ENCODE data around the gene P4HA2.

P4HA2 gene

DNA sequence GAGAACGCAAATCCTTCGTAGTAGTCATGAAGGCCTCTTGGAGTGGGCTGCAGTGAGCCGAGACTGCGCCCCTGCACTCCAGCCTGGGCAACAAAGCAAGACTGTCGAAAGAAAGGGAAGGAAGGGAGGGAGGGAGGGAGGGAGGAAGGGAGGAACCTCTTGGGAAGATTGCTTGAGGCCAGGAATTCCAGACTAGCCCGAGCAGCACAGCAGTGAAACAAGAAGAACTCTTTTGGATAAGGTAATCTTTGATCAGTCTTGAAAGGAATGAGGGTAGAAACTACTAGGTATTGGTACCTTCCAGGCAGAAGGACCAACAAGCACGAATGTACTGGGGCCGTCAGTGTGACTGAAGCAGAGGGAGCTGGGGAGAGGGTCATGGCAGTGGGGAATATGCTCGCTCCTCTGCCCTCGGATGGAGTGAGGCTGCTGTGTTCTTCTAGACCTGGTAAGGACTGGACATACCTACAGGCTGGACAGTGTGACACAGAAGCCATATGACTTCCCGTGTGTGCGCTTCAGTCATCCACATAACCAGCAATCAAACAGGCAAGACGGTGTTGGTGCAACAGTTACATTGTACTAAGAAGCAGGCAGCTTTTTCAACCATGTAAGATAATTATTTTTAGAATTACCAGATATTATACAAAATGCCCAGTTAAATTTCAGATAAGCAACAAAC, 45.2 kb downstream of the P4HA2 start:
- no peak overlapping the region for H3K27ac ChIP-seq
- H3K4me3 ChIP-seq (ENCODE audit: low read depth, low read length) = no peak overlapping the region
- in situ Hi-C loops (cut with HindIII; ENCODE audit: low pct_ligation_motif_present, low sequenced_read_pairs) = no loop called here

DNA sequence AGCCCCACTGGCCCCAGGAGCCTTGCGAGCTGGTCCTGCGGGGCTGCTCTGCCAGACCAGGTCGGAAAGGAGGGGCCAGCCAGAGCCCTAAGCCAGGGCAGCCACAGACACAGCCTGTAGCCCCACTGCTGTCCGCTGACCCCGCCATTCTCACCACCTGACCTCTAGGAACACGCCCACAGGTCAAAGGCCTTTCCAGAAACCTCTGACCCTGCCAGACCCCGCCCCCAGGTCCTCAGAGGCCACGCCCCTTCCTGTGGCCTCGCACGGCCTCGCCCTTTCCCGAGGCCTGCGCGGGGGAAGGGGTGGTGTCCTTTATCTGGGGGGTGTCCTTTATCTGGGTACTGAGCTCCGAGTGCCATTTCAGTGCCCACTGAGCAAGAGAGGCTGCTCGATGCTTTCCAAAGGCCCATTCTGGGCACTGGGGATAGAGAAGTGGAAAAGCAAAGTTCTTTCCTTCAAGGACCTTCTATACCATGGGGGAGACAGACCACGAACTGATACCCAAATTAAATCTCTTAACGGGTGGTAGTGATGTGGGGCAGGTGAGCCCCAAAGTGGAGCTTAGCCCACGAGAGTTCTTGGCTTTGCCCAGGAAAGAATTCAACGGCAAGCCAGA, 46.5 kb downstream of the P4HA2 start:
- TF ChIP-seq, protein P1, sequence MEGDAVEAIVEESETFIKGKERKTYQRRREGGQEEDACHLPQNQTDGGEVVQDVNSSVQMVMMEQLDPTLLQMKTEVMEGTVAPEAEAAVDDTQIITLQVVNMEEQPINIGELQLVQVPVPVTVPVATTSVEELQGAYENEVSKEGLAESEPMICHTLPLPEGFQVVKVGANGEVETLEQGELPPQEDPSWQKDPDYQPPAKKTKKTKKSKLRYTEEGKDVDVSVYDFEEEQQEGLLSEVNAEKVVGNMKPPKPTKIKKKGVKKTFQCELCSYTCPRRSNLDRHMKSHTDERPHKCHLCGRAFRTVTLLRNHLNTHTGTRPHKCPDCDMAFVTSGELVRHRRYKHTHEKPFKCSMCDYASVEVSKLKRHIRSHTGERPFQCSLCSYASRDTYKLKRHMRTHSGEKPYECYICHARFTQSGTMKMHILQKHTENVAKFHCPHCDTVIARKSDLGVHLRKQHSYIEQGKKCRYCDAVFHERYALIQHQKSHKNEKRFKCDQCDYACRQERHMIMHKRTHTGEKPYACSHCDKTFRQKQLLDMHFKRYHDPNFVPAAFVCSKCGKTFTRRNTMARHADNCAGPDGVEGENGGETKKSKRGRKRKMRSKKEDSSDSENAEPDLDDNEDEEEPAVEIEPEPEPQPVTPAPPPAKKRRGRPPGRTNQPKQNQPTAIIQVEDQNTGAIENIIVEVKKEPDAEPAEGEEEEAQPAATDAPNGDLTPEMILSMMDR (IDR thresholded peaks at IDR 0.05; ENCODE audit: low read depth, low read length, missing control alignments) = no peak
- Histone ChIP-seq H3K4me3 (ENCODE audit: low read depth, low read length) (no peak overlapping the region), H3K27ac (no peak overlapping the region), H3K36me3 (replicated peaks) (no peaks in the 10 kb centered on the region), H3K27me3 (replicated peaks) (no peaks in the 10 kb centered on the region)
- in situ Hi-C loops (cut with HindIII; ENCODE audit: low pct_ligation_motif_present, low sequenced_read_pairs) = no loop called here
- DNase-seq = no peak

More for the DNA sequence above, 45.2 kb downstream of the P4HA2 start:
- Histone ChIP-seq H3K36me3 (replicated peaks) (no peaks in the 10 kb centered on the region), H3K27me3 (replicated peaks) (no peaks in the 10 kb centered on the region)
- TF ChIP-seq, protein P1 (IDR thresholded peaks at IDR 0.05; ENCODE audit: low read depth, low read length, missing control alignments) = no peak
- DNase-seq = no peak

DNA sequence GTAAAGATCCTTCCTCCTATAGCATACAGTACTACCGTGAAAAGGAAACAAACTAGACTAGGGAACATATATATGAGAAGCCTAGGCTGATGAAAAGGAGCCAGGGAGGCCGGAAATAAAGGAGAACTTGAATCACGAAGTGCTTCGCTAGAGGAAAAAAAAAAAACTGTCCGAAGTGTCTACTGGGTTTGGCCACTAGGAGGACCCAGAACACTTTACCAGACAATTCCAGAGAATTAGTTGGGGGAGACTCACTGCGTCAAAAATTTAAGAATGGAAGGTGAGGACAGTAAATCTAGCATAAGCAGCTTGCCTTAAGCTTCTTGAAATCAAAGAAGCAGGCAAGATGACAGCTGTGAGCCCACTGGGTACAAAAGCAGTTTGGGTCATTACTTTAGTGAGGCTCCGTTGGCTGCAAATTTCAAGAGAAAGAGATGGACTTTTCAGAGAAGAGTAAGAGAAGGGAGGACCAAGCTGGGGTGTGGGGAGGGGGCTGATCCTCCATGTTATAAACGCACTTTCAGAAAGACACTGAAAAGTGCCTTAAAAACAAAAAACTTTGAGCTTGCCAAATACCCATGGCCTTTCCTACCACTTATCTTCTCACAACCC, 47.4 kb downstream of the P4HA2 start:
- TF ChIP-seq, protein P1 (IDR thresholded peaks at IDR 0.05; ENCODE audit: low read depth, low read length, missing control alignments) = peak; percentile 83
- no peak overlapping the region for H3K27ac ChIP-seq
- no peaks in the 10 kb centered on the region for H3K36me3 ChIP-seq (replicated peaks)
- in situ Hi-C loops (cut with HindIII; ENCODE audit: low pct_ligation_motif_present, low sequenced_read_pairs) = no loop called here
- no peaks in the 10 kb centered on the region for H3K27me3 ChIP-seq (replicated peaks)
- peak; percentile 26 for DNase-seq
- H3K4me3 ChIP-seq (ENCODE audit: low read depth, low read length) = no peak overlapping the region

DNA sequence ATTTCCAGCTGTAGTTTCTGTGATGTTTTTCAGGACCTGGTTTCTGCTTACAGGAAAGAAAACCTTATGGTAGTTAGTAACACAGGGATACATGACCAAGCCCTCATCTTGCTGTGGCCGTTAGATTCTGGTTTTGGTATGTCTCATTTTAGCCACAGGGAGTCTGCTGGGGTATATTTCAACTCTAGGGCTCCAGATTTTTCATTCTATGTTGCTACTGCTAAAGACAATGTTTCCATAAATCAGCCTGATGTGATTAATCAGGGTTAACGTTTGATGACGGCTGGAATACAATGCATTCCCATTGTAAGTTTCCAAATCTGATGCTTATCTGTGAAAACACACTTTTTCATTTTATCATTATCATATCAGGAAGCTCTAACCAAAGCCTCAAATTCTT, 48.2 kb downstream of the P4HA2 start:
- Histone ChIP-seq H3K27me3 (replicated peaks) (no peaks in the 10 kb centered on the region), H3K4me3 (ENCODE audit: low read depth, low read length) (no peak overlapping the region), H3K27ac (no peak overlapping the region), H3K36me3 (replicated peaks) (no peaks in the 10 kb centered on the region)
- TF ChIP-seq, protein P1 (IDR thresholded peaks at IDR 0.05; ENCODE audit: low read depth, low read length, missing control alignments) = no peak
- DNase-seq = no peak
- in situ Hi-C loops (cut with HindIII; ENCODE audit: low pct_ligation_motif_present, low sequenced_read_pairs) = no loop called here

DNA sequence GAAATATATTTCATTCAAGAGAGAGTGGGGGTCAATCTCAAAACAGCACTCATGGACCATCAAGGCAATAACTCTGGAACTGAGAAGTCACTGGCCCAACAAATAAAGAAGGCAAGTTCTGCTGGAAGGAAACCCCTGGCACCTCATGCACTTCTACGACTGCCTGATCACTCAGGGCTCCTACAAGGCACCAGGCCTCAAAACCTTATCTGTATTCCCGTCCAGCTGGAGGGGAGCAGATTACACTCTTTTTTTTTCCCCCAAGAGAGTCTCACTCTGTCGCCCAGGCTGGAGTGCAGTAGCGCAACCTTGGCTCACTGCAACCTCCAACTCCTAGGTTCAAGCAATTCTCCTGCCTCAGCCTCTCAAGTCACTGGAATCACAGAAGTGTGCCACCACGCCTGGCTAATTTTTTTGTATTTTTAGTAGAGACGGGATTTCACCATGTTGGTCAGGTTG, 49.9 kb downstream of the P4HA2 start:
- TF ChIP-seq, protein P1 (IDR thresholded peaks at IDR 0.05; ENCODE audit: low read depth, low read length, missing control alignments) = no peak
- no peak overlapping the region for H3K4me3 ChIP-seq (ENCODE audit: low read depth, low read length)
- no peak for DNase-seq

More for the DNA sequence above, 49.9 kb downstream of the P4HA2 start:
- Histone ChIP-seq H3K36me3 (replicated peaks) (no peaks in the 10 kb centered on the region), H3K27me3 (replicated peaks) (no peaks in the 10 kb centered on the region), H3K27ac (no peak overlapping the region)
- in situ Hi-C loops (cut with HindIII; ENCODE audit: low pct_ligation_motif_present, low sequenced_read_pairs) = no loop called here
